Caki2 (cell line): ENCODE data around the gene GNG14. TPM values are rescaled to one million over a fixed set of nuclear protein-coding genes. Genes with fewer than 3 reads are reported as not detected.

Experiments used
- total RNA-seq: library from RNA; depleted of rRNA; stranded (reverse); fragments of >200 nt; shearing (Covaris generic); gene quantifications from 2 replicates; pipeline ENCODE4 v1.2.3, GENCODE V29; 2014; ENCODE audit warnings: low replicate concordance; rRNA removed

The GNG14 gene
- total RNA-seq, 1 experiment from 2014 or later = not detected

Other genes starting within 250 kb of the GNG14 start
- gene ZNF443, start 247.0 kb upstream of the GNG14 start, total RNA-seq = 8.7 and 17.2 TPM in 2 replicates
- gene ZNF709, start 203.2 kb upstream of the GNG14 start, total RNA-seq = 1.1 and 5.2 TPM in 2 replicates
- 1.9 and 12.8 TPM in 2 replicates for gene ZNF564, start 136.5 kb upstream of the GNG14 start, total RNA-seq
- gene ZNF490, start 77.2 kb upstream of the GNG14 start, total RNA-seq = 6.7 and 9.1 TPM in 2 replicates
- 5.5 and 9.8 TPM in 2 replicates for gene ZNF791, start 77.1 kb upstream of the GNG14 start, total RNA-seq
- gene MAN2B1, start 21.3 kb upstream of the GNG14 start, total RNA-seq = 72.5 and 82.9 TPM in 2 replicates
- 20.6 and 22.6 TPM in 2 replicates for gene WDR83, start 21.2 kb upstream of the GNG14 start, total RNA-seq
- gene DHPS, start 6.1 kb upstream of the GNG14 start, total RNA-seq = 93.6 and 111 TPM in 2 replicates
- 43.4 and 44.8 TPM in 2 replicates for gene FBXW9, start 8.6 kb downstream of the GNG14 start, total RNA-seq
- gene TNPO2, start 35.9 kb downstream of the GNG14 start, total RNA-seq = 35.2 and 39.7 TPM in 2 replicates
- gene TRIR, start 46.7 kb downstream of the GNG14 start, total RNA-seq = 607 and 626 TPM in 2 replicates
- 210 and 211 TPM in 2 replicates for gene GET3, start 49.5 kb downstream of the GNG14 start, total RNA-seq
- gene BEST2, start 63.8 kb downstream of the GNG14 start, total RNA-seq = not detected in 2 replicates
- gene HOOK2, start 87.6 kb downstream of the GNG14 start, total RNA-seq = 17.8 and 18.1 TPM in 2 replicates
- 63.3 and 74.5 TPM in 2 replicates for gene JUNB, start 103.5 kb downstream of the GNG14 start, total RNA-seq
- gene PRDX2, start 113.8 kb downstream of the GNG14 start, total RNA-seq = not detected in 2 replicates
- gene THSD8, start 114.1 kb downstream of the GNG14 start, total RNA-seq = not detected in 2 replicates
- 94.5 and 126 TPM in 2 replicates for gene RNASEH2A, start 118.6 kb downstream of the GNG14 start, total RNA-seq
- gene RTBDN, start 146.6 kb downstream of the GNG14 start, total RNA-seq = not detected in 2 replicates
- 1.8 and 20.8 TPM in 2 replicates for gene MAST1, start 150.5 kb downstream of the GNG14 start, total RNA-seq
- gene DNASE2, start 193.5 kb downstream of the GNG14 start, total RNA-seq = 68.6 and 83.9 TPM in 2 replicates
- 3.5 TPM in 1 of 2 replicates, not detected in the other for gene KLF1, start 199.2 kb downstream of the GNG14 start, total RNA-seq
- gene GCDH, start 203.2 kb downstream of the GNG14 start, total RNA-seq = 38.0 and 66.1 TPM in 2 replicates
- 4.0 TPM in 2 replicates for gene SYCE2, start 231.3 kb downstream of the GNG14 start, total RNA-seq
- gene FARSA, start 245.7 kb downstream of the GNG14 start, total RNA-seq = 100 and 120 TPM in 2 replicates